GM18502 (cell line): ENCODE measurements around the gene NSD1.
"Not testable (repeated sequence)": the region's sequence is repeated elsewhere in the genome, so short reads cannot be mapped to it uniquely, and the experiment has no call there.

Experiments
- ATAC-seq: cut with Tn5 transposase; IDR thresholded peaks from one replicate; pipeline ENCODE4 v1.9.1; 2021; ENCODE audit warnings: mild to moderate bottlenecking; ENCODE audit not compliant: unreplicated experiment, poor library complexity

NSD1 gene

DNA sequence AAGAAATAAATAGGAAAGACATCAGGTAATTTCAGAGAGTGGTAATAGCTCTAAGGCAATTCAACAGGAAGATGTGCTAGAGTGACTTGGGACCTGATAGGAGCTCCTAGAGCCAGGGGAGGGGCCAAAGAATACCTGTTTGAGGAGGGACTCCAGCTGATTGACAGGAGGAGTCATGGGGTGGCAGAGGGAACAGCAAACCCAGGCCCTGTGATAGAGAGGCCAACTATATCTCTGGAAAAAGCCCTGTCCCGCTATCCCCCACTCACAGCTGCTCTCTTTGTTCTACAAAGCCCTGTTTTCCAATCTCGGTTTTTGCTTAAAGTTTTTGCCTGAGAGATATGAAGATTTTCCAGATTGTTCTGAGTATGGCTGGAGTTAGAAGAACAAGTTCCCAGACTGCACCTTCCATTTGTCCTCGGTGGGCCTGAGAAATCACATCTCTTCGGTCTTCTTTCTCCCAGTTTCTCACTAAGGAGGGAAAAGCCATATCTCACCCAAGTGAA lies 9.0 kb upstream of the NSD1 start:
- ATAC-seq: peak; percentile 81

DNA sequence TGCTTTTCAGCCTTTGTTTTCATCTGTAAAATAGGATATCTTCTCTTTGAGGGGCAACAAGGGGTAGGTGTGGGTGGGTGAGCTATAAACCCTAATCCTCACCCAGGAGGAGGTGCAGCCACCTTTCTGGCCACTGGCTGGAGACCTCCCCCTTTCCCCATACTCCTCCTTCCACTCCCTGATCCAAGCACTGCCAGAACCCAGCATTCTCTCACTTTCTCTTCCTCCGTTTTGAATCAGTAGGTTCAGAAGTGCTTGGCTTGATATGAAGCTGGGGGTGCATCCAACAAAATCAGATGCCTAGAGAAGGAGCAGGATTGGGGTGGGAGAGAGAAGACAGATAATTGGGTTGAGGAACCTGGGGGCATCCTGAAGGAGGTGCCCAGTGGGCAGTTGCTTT lies 6.8 kb upstream of the NSD1 start:
- ATAC-seq: no peak

DNA sequence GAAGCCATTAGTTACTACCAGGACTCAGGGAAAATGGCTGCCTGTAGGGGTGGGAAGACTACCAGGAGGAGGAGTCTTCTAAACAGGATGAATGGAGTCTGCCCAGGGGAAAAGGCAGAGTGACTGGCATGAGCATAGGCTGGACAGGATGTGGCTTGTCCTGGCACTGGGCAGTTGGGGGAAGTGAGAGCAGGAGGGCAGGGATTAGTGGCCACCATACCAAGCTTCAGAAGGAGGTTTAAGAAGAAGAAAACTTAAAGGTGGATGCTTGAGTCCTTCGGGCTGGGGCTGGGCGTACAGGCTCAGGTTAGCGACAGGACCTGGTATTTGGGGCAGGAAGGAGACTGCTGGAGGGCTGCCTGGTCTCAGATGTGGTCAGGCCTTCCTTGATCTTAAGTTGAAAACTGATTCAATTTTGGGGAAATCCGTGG lies 5.0 kb upstream of the NSD1 start:
- ATAC-seq: no peak

DNA sequence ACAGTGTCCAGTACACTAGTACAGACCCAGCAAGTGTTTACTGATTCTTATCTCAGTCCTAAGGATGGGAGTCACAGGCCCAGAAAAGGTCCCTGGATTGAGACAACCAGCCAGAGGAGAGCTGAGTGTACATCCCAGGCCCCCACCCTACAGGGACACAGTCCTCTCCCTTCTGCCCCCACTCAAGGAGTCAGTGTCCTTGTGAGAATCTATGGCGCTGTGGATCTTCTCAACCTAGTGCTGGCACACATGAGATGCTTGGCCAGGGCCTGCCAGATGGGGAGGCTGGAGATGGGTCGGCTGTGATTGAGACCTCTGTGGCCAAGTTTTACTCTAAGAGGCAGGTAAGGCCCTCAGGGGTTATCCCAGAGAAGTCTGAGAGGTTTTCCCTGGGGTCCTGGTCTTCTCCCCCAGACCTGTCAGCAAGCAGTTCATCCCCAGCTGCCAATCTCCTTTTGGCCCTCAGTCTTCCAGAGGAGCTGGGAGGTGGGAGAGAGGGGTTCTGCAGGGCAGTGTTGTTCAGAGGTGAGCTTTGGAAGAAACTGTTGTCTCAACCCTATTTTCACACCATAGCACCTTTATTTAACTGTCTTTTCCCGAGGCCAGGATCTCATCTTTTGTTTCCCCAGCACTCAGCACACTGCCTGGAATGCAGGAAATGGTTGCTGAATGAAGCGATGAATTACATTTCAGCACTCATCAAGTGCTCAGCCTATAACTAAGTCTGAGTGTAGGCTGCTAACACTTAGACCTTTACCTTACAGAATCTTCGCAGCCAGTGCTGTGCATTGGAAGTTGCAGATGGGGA lies 3.2 kb upstream of the NSD1 start:
- no peak for ATAC-seq

DNA sequence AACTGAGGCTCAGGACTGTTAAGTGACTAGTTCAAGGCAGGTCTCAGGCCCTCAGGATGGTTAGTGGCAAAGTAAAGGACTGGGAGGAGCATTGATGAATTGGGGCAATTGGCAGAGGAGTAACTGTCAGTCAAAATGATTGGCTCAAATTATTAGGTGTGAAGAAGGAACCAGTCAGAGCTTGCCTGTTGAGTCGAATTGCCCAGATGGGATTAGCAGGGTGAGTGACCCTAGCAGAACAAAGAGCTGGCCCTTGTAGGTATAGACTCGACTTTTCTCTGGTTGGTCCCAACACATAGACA lies 2.6 kb upstream of the NSD1 start:
- no peak for ATAC-seq

DNA sequence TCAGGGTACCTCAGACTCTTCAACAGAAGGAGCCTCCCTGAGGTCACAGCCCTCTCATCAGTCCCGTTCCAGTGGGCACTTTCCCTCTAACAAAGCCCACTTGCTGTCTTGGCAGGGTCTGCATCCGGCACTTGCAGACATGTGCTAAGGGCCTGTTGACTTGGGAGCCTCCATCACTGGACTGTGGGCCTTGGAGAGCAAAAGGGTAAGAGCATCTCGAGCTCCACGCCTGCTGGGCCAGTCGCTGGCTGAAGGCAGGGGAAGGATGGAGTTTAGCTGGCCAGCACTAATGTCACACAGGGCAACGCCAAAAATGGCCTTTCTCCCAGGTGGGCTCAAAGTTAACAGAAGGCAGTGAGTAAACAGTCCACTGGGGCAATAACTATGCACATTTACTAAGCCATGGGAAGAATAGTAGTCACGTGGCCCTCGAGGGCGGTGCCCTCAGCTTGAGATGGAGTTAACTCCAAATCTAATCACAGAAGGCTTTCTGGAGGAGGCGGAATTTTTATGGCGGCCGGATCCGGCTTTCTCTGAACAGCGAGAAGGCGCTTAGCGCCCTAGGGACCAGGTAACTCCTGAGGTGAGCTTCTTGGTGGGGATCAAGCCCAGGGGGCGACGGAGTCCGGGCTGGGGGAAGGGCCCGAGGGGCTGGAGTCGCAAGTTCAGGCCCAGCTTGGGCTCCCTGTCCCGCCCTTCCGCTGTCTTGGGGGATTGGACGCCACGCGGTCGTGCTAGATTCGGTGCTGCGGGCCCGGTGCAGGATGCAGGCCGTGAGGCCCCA lies 2.0 kb upstream of the NSD1 start:
- no peak for ATAC-seq

DNA sequence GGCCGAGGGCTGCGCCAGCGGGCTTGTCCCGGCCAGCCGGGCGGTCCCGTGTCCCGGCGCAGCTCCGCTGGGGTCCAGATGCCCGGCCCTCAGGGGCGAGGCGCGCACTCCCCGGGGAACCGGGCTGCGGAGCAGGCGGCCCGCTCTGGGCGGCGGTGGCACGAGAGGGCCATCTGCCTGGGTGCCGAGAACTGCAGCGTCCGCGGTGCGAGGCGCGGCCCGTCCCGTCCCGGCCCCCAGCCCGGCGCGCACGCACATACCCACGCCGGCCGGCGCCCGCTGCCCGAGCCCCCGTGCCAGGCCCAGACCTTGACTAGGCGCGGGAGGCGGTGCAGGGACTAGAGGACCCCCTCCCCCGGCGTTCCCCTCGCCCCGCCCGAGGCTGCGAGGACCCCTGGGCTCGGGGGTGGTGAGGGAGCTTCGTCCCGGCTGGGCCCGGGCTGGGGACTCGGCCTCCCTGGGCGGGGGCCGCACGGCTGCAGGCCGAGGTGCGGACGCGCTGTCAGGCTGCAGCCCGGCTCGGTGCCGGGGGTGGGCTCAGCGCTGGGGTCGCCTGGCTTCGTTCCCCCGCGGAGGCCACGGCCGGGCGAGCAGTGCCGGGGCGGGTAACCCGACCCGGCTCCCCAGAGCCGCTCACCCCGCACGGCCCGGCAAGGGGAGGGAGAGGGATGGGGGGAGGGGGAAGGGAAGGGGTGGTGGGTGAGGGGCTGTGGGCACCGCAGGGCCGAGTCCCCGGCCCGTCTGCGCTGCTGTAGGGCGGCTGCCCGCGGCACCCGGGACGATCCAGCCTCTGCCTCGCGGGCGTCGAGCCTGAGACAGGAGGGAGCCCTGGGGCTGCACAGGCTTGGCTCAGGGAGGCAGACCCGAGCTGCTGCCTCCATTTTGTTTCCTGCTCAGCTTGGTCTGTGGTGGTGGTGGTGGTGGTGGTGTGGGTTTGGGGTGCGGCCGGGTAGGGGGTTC lies 1.2 kb upstream of the NSD1 start:
- peak; percentile 3 for ATAC-seq

- ATAC-seq: peak; percentile 29
Observed at GRCh38 chr5:177133853-177134696, 502 bp downstream of the NSD1 start.

- ATAC-seq: no peak
Observed at GRCh38 chr5:177134697-177135225, 1.2 kb downstream of the NSD1 start.

DNA sequence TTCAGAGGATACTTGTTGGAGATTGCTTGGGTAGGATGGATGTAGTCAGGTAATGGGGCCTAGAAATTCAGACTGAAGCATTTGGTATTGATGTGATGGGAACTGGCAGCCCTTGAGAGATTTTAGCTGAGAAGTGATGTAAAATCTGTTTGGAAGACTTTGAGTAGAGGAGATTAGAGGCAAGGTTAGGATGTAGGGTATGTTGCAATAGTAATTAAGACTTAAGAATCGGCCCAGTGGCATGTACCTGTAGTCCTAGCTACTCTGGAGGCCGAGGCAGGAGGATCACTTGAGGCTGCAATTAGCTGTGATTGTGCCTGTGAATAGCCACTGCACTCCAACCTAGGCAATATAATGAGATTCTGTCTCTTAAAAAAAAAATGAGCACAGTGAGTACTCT lies 6.7 kb downstream of the NSD1 start:
- ATAC-seq: no peak

- no peak for ATAC-seq
Observed at GRCh38 chr5:177141496-177141895, 7.9 kb downstream of the NSD1 start.

GRCh38 chr5:177142098-177142611 lies 8.6 kb downstream of the NSD1 start:
- ATAC-seq: no peak

GRCh38 chr5:177142778-177143177 lies 9.2 kb downstream of the NSD1 start:
- ATAC-seq: no peak

- ATAC-seq: no peak
Observed at GRCh38 chr5:177146891-177147638, 13.5 kb downstream of the NSD1 start.

DNA sequence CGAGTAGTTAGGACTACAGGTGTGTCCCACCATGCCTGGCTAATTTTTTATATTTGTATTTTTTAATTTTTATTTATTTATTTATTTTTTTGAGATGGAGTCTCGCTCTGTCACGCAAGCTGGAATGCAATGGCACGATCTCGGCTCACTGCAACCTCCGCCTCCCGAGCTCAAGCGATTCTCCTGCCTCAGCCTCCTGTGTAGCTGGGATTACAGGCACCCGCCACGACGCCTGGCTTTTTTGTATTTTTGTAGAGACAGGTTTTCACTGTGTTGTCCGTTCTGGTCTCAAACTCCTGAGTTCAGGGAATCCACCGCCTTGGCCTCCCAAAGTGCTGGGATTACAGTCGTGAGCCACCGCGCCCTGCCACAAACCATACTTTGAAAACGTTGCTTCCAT lies 16.5 kb downstream of the NSD1 start:
- ATAC-seq: not testable (repeated sequence)

DNA sequence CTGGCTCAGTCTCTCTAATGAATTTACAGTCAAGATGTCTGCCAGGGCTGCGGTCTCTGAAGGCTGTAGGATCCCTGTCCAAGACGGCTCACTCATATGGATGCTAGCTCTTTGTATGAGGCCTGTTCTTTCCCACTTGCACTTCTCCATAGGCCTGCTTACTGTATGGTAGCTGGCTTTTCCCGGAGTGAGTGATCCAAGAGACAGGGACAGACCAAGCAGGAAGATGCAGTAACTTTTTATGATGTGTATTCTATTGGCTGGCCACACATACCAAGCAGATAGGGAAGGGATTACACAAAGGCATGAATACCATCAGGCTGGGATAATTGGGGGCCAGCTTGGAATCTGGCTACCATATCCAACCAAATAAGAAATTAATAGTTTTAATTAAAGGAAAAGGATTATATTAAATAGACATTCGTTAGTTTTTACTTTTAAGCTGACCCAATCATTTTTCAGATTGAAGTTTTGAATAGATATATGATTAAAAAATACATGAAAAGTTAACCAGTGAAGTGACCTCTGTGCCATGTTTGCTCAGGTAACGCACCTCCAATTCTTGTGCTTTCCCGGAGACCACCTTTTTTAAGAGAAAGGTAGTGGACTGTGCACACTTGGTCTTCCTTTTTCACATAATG lies 20.6 kb downstream of the NSD1 start:
- no peak for ATAC-seq

- no peak for ATAC-seq
Observed at GRCh38 chr5:177162379-177162778, 28.8 kb downstream of the NSD1 start.

DNA sequence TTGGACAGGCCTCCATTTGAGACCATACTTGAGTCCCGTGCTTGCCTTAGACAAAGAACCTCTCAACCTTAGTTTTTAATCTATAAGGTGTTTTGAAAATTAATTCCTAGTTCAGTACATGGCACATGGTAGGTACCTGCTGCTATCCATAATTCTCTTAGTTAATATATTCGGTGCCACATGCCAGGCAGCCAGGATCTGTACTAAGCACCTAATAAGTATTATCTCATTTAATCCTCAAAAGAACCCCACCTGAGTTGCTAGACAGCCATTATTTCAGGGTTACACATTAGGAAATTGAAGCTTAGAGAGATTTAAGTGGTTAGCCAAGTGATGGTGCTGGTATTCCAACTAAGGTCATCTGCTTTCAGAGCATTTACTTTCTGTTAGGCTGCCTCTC lies 29.9 kb downstream of the NSD1 start:
- no peak for ATAC-seq
